ENCODE results near the gene IL17C.

DNA sequence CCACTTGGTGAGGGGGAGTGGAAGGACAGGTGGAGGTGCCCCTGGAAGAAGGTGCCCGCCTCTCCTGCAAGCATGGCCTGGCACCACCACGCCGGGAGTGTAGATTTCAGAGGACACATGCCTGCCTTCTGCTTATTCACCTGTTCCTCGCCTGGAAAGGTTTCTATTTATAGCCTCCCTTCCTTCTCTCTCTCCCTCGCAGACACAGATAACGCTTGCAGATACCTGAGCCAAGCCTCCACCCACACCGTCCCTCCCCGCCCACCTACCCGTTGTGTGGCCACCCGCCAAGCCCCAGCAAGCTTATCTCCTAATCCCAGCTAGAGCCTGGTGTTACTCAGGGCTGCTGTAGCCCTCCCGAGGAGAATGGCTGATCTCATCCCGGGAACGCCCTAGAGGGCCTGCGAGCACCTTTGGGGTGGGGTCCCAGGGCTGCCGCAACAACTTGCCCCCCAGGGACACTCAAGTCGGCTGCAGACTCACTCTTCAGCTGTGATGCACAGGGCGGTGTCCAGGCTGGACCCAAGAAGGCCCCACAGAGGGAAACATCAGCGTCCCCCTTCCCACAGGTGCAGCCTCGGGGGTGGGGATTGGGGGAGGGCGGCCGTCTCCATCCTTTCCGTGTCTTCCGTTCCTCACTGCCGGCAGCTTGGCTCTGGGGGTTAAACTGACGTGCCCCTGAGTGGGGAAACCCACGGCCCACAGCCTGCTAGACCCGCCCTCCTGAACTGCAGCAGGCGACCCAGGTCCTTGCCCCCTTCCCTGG is 49.8 kb downstream of the IL17C start:
- TF ChIP-seq, protein P1, sequence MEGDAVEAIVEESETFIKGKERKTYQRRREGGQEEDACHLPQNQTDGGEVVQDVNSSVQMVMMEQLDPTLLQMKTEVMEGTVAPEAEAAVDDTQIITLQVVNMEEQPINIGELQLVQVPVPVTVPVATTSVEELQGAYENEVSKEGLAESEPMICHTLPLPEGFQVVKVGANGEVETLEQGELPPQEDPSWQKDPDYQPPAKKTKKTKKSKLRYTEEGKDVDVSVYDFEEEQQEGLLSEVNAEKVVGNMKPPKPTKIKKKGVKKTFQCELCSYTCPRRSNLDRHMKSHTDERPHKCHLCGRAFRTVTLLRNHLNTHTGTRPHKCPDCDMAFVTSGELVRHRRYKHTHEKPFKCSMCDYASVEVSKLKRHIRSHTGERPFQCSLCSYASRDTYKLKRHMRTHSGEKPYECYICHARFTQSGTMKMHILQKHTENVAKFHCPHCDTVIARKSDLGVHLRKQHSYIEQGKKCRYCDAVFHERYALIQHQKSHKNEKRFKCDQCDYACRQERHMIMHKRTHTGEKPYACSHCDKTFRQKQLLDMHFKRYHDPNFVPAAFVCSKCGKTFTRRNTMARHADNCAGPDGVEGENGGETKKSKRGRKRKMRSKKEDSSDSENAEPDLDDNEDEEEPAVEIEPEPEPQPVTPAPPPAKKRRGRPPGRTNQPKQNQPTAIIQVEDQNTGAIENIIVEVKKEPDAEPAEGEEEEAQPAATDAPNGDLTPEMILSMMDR (IDR thresholded peaks at IDR 0.05): no peak
- TF ChIP-seq POLR2A (IDR thresholded peaks at IDR 0.05): no peak
